ENCODE results near the gene TENT4B. TPM values are rescaled to one million over a fixed set of nuclear protein-coding genes. Genes with fewer than 3 reads are reported as not detected.

Gene TENT4B
- total RNA-seq, 2 donors from 2014 or later: 15.0 to 15.9 TPM

DNA sequence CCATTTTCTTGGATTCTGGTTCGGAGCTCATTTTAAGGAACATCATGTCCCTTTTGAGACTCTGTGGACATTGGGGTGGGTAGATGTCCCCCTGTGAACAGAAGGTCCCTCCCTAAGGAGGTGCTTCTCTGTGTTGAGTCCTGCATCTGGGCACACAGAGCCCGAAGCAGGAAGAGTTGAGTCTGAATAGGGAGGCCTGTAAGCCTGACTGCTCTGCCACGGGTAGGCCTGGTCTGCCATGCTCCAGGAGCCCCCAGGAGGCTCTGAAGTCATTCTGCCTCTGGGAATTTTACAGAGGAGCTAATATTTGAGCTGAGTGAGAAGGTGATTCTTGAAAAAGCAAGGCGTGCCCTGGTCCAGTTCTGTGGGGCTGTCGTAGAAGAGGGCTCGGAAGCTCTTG lies 50.6 kb downstream of the TENT4B start:
- TF ChIP-seq, protein P1, sequence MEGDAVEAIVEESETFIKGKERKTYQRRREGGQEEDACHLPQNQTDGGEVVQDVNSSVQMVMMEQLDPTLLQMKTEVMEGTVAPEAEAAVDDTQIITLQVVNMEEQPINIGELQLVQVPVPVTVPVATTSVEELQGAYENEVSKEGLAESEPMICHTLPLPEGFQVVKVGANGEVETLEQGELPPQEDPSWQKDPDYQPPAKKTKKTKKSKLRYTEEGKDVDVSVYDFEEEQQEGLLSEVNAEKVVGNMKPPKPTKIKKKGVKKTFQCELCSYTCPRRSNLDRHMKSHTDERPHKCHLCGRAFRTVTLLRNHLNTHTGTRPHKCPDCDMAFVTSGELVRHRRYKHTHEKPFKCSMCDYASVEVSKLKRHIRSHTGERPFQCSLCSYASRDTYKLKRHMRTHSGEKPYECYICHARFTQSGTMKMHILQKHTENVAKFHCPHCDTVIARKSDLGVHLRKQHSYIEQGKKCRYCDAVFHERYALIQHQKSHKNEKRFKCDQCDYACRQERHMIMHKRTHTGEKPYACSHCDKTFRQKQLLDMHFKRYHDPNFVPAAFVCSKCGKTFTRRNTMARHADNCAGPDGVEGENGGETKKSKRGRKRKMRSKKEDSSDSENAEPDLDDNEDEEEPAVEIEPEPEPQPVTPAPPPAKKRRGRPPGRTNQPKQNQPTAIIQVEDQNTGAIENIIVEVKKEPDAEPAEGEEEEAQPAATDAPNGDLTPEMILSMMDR (IDR thresholded peaks at IDR 0.05): no peak
- ATAC-seq (ENCODE audit: insufficient number of reproducible peaks, low FRiP score, low read depth): no peak
- no peaks in the 10 kb centered on the region for H3K27me3 ChIP-seq (replicated peaks; ENCODE audit: insufficient read depth)
- H3K4me3 ChIP-seq: no peak overlapping the region
- peaks cover 37 to 63% of the 10 kb centered on the region in 2 donors for H3K4me1 ChIP-seq (ENCODE audit: control insufficient read depth in 1 of 2, low read depth in 2 of 2)
- H3K9me3 ChIP-seq: no peaks in the 10 kb centered on the region
- H3K27ac ChIP-seq: peak overlapping the region; percentile 38 to 61
- H3K36me3 ChIP-seq: no peaks in the 10 kb centered on the region
- no peak for DNase-seq (ENCODE audit: low spot score)

DNA sequence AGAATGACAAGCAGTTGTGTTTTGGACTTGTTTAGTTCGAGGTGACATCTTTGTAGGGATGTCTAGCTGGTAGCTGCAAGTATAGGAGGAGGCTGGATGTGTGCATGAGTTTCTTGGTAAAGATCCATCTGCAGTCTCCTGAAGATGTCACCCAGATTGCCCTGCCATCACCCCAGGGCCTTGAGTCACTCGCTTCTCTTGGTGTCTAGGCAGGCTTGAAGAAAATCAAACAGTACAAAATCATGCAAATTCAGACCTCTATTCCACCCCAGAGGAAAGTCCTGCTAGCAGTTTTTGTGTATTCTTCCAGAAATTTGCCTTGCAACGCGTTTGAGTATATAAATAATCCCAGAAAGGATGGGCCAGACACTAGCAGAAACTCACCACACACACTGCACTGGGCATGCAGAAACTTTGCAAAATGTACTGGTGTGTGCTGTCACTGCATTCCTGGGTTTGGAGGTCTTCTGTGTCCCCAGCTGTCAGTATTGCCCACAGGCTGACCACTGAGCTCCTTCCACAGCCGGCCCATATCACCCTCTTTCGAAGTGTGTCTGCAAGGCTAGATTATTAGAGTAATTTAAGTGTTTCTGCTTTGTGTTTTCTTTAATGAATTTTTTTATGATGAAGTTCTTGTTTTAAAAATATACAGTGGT lies 51.5 kb downstream of the TENT4B start:
- DNase-seq (ENCODE audit: low spot score): no peak
- H3K36me3 ChIP-seq: no peaks in the 10 kb centered on the region
- H3K4me1 ChIP-seq (ENCODE audit: control insufficient read depth in 1 of 2, low read depth in 2 of 2): peaks cover 42 to 72% of the 10 kb centered on the region in 2 donors
- no peak overlapping the region for H3K4me3 ChIP-seq
- ATAC-seq (ENCODE audit: insufficient number of reproducible peaks, low FRiP score, low read depth): no peak
- no peaks in the 10 kb centered on the region for H3K9me3 ChIP-seq
- TF ChIP-seq, protein P1 (IDR thresholded peaks at IDR 0.05): no peak
- H3K27ac ChIP-seq: peak overlapping the region in 1 of 2 donors; percentile 61
- no peaks in the 10 kb centered on the region for H3K27me3 ChIP-seq (replicated peaks; ENCODE audit: insufficient read depth)

GRCh38 chr16:50207652-50208051 lies 54.5 kb downstream of the TENT4B start:
- peak overlapping the region in 1 of 2 donors; percentile 19 for H3K27ac ChIP-seq
- H3K27me3 ChIP-seq (replicated peaks; ENCODE audit: insufficient read depth): no peaks in the 10 kb centered on the region
- DNase-seq (ENCODE audit: low spot score): no peak
- H3K9me3 ChIP-seq: no peaks in the 10 kb centered on the region
- H3K4me3 ChIP-seq: no peak overlapping the region
- peaks cover 48 to 77% of the 10 kb centered on the region in 2 donors for H3K4me1 ChIP-seq (ENCODE audit: control insufficient read depth in 1 of 2, low read depth in 2 of 2)
- no peak for ATAC-seq (ENCODE audit: insufficient number of reproducible peaks, low FRiP score, low read depth)
- peaks cover 8% of the 10 kb centered on the region for H3K36me3 ChIP-seq
- TF ChIP-seq, protein P1 (IDR thresholded peaks at IDR 0.05): no peak

- Histone ChIP-seq H3K4me1 (ENCODE audit: control insufficient read depth in 1 of 2, low read depth in 2 of 2) (peaks cover 42 to 69% of the 10 kb centered on the region in 2 donors), H3K4me3 (no peak overlapping the region), H3K9me3 (no peaks in the 10 kb centered on the region), H3K27ac (peak overlapping the region in 1 of 2 donors; percentile 2), H3K27me3 (replicated peaks; ENCODE audit: insufficient read depth) (no peaks in the 10 kb centered on the region), H3K36me3 (peaks cover 8% of the 10 kb centered on the region)
- ATAC-seq (ENCODE audit: insufficient number of reproducible peaks, low FRiP score, low read depth) (no peak), DNase-seq (ENCODE audit: low spot score) (no peak)
- TF ChIP-seq, protein P1 (IDR thresholded peaks at IDR 0.05): no peak
Observed at GRCh38 chr16:50208460-50208931, 55.4 kb downstream of the TENT4B start.

GRCh38 chr16:50209546-50210265 lies 56.6 kb downstream of the TENT4B start:
- no peaks in the 10 kb centered on the region for H3K27me3 ChIP-seq (replicated peaks; ENCODE audit: insufficient read depth)
- H3K36me3 ChIP-seq: peaks cover 8% of the 10 kb centered on the region
- H3K4me1 ChIP-seq (ENCODE audit: control insufficient read depth in 1 of 2, low read depth in 2 of 2): peaks cover 33 to 63% of the 10 kb centered on the region in 2 donors
- no peak for ATAC-seq (ENCODE audit: insufficient number of reproducible peaks, low FRiP score, low read depth)
- DNase-seq (ENCODE audit: low spot score): no peak
- TF ChIP-seq, protein P1 (IDR thresholded peaks at IDR 0.05): no peak
- H3K27ac ChIP-seq: peak overlapping the region; percentile 8 to 33
- no peaks in the 10 kb centered on the region for H3K9me3 ChIP-seq
- H3K4me3 ChIP-seq: no peak overlapping the region
